SKM-1 (cell line): ENCODE data around the gene SLC30A5.
"Not testable (repeated sequence)": the region's sequence is repeated elsewhere in the genome, so short reads cannot be mapped to it uniquely, and the experiment has no call there.

ENCODE experiments used
- DNase-seq: peaks from one replicate; lab custom pipeline; 2025; ENCODE audit not compliant: unreplicated experiment; lab: John Stamatoyannopoulos, UW

SLC30A5 gene

GRCh38 chr5:69093771-69094482, at the start of gene SLC30A5:
TSS of gene SLC30A5 (plus strand) at chr5:69094014. CDS start at chr5:69094256, 242 bp downstream.
- peak; percentile 98 for DNase-seq

DNA sequence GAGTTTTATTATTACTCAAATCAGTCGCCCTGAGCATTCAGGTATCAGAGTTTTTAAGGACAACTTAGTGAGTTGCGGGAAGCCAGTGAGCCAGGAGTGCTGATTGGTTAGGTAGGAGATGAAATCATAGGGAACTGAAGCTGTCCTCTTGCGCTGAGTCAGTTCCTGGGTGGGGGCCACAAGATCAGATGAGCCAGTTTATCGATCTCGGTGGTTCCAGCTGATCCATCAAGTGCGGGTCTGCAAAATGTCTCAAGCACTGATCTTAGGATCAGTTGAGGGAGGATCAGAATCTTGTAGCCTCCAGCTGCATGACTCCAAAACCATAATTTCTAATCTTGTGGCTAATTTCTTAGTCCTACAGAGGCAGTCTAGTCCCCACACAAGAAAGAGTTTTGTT, 48.6 kb upstream of the SLC30A5 start:
- DNase-seq = not testable (repeated sequence)

DNA sequence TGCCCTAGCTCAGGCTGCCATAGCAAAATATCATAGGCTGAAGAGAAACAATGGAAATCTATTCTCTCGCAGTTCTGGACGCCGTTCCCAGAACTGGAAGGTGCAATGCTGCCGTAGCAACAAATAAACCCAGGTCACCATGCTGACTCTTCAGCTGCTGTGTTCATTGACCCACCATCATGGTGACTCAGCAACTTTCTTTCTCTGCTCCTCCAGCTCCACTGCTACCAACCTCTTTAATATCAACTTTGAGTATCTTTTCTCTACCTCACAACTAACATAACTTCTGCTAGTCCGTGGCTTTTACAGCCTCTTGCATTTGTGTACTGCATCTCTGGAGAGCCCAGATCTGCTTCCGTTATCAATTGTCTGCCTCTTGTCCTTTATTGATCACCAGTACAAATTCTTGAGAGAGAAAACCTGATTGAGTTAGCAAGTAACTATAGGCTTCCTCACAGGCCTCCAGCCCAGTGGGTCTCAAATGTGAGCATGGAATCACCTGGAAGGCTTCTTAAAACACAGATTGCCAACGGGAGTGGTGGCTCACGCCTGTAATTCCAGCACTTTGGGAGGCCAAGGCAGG, 47.3 kb upstream of the SLC30A5 start:
- no peak for DNase-seq

DNA sequence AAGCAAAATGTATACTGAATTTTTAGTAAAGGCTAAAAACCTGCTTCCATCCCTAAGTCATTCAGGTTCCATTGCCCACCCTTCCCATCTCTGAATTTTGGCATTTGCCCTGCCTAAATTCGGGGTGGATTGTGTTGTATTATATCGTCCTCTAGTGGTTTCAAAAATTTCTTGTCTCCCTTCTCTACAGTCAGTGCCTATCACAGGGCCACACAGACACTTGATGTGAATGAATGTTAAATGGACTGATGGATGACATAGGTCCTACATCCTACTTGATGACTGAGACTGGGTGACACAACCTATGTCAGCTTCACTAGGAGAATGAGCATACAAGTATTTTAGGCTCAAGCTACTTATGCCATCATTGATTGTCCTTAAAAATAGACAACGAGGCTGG, 45.6 kb upstream of the SLC30A5 start:
- no peak for DNase-seq

DNA sequence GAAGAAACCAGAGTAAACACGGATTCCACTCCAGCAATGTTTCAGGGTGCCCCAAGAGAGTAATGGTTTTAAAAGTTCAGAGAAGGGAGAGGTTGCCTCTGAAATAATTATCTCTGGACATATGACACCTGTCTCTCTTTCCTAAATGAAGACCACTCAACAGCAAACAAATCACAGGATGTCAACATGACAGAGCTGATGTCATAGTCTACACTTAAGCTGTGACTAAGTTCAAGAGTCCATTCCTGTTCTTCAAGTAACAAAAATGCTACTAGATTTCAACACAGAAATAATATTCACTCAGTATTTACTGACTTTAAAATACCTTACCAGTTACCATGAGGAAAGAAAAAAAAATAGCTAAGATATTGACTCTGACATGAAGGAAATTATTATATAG, 44.7 kb upstream of the SLC30A5 start:
- no peak for DNase-seq

DNA sequence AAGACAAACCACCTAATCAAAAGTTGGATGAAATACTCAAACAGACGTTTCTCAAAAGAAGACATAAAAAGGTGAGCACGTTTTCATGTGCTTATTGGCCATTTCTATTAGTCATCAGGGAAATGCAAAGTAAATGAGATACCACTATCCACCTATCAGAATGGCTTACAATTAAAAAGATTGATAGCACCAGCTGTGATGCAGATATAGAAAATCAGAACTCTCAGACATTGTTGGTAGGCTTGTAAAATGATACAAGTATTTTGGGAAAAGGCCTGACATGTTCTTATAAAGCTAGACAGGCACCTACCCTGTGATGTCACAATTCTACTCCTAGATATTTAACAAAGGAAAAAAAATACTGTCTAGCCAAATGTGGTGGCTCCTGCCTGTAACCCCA, 44.0 kb upstream of the SLC30A5 start:
- no peak for DNase-seq

GRCh38 chr5:69050214-69050613, 43.6 kb upstream of the SLC30A5 start:
- no peak for DNase-seq

DNA sequence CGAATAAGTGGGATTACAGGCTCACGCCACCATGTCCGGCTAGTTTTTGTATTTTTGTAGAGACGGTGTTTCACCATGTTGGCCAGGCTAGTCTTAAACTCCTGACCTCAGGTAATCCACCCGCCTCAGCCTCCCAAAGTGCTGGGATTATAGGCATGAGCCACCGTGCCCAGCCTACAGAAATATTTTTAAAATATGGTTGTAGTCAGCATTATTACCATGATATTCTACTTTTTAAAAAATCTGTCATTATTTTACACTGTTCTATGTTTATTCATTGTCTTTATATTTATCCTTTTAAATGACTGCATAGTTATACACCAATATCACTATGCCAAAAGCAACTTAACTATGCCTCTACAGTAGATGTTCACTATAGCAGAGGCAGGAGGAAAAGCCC, 41.6 kb upstream of the SLC30A5 start:
- no peak for DNase-seq

DNA sequence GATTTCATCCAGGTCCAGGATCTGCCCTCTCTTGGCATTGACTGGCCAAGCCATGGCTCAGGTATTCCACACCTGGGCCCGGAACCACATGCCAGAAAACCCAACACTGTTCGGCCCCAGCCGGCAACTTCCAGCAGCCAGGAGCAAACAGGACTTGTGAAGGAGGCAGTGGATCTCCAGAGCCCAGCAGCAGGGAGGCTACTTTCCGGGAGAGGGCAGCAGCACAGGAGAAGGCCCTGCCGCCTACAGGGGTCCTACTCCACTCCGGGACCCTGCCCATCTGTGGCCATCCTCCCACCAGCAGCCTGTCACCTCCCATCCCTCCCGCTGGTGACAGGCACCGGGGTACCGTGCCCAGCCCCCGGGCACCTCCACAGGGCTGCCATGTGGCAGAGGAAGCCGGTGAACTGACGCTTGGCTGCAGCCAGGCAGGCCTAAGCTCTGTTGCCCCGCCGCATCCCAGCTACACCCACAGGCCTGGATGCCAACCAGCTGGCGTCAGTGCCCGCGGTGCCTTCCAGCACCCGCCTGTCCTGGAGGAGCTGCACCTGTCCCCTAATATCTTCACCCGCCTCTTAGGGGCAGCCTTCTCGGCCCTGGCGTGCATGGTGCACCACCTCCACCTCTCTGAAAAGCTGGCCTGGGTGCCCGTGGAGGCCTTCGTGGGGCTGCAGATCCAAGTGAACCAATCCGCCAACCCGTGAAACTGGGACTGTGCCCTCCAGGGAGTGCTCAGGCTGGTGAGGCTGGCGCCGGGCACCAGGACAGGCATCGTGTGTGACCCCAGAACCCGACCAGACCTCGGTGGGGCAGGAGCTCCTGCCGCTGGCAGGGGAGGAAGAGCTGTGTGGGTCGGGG, 18.9 kb upstream of the SLC30A5 start:
- no peak for DNase-seq

- DNase-seq = no peak
Observed at GRCh38 chr5:69075522-69076179, 18.2 kb upstream of the SLC30A5 start.

DNA sequence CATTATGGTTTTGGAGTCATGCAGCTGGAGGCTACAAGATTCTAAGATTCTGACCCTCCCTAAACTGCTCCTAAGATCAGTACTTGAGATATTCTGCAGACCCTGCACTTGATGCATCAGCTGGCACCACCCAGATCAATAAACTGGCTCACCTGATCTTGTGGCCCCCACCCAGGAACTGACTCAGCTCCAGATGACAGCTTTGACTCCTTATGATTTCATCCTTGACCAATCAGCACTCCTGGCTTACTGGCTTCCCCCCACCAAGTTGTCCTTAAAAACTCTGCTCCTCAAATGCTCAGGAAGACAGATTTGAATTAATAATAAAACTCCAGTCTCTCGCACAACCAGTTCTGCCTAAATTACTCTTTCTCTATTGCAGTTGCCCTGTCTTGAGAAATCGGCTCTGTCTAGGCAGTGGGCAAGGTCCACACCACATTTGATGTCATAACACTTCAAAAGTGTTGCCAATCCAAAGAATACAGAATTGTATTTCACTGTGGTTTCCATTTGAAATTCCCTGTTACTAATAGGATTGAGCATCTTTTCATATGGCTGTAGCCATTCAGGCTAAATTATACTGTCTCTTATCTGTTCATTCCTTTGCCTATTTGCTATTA, 14.8 kb upstream of the SLC30A5 start:
- DNase-seq = no peak

GRCh38 chr5:69079556-69079955, 14.3 kb upstream of the SLC30A5 start:
- DNase-seq = no peak

- no peak for DNase-seq
Observed at GRCh38 chr5:69083412-69083811, 10.4 kb upstream of the SLC30A5 start.

GRCh38 chr5:69084195-69084594, 9.6 kb upstream of the SLC30A5 start:
- DNase-seq = no peak

GRCh38 chr5:69084903-69085302, 8.9 kb upstream of the SLC30A5 start:
- no peak for DNase-seq

DNA sequence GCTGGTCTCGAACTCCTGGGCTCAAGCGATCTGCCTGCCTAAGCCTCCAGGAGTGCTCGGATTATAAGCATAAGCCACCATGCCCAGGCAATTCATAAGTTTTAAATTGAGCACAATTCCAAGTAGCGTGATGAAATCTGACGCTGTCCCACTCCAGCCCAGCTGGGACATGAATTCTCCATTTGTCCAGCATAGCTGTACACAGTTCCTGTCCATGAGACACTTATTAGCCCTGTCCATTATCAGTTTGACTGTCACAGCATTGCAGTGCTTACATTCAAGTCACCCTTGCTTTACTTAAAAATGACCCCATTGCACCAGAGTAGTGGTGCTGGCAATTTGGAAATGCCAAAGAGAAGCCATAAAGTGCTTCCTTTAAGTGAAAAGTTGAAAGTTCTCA, 7.6 kb upstream of the SLC30A5 start:
- no peak for DNase-seq

GRCh38 chr5:69088006-69088405, 5.8 kb upstream of the SLC30A5 start:
- not testable (repeated sequence) for DNase-seq

DNA sequence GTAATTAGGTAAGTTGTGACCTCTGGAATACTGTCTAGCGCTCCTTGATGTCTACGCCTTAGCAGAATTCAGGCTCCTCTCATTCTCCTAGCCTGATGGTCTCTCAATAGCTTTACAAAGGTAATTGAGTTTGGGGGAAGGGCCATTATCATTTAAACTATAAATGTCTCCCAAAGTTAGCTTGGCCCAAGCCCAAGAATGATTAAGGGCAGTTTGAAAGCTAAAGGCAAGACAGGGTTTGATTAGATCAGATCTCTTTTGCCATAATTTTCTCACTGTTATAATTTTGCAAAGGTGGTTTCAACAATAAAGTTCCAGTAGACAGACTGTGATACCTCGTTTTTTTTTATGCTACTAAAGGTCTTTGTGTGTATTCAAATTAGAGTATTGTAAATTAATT, 3.7 kb upstream of the SLC30A5 start:
- no peak for DNase-seq

- DNase-seq = no peak
Observed at GRCh38 chr5:69091771-69092170, 2.0 kb upstream of the SLC30A5 start.

DNA sequence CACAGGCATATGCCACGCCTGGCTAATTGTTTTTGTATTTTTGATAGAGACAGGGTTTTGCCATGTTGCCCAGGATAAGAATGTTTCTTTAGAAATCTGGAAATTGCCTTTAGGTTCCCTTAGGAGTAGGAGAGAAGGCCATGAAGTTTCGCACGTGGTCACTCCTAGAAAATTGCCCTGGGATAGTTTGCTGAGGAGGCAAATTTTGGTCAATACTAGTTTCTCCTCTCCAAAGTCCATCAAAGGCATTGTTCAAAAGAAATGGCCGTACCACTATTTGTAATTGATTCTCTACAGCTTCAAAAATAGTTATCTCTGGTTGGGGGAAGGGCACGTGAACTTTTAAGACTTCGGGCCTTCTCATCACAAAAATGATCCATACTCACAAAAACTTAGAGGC, 845 bp upstream of the SLC30A5 start:
- no peak for DNase-seq

DNA sequence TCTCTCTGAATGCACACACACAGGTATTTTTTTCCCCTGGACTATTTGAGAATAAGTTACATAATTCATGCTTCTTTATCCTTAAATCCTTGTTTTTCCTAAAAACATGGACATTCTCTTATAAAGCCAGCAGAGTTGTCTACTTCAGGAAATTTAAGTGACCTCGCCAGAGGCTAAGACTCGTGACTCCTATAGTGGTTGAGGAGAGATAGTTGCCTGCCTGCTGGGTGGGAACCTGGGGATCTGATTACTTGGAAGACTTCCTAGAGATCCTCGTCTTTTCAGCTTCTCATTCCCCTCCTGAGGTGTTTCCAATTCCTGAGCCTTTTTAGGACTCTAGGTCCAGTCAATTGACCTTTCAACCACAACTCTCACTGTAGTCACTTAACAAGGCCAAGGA, 5.5 kb downstream of the SLC30A5 start:
- DNase-seq = no peak
